NCI-H1694 treated with DMSO at 0.1 percent for 48 hours (cell line): ENCODE results near the gene DPH6.

ENCODE experiments used
- DNase-seq: peaks from one replicate; lab custom pipeline; 2025; lab: John Stamatoyannopoulos, UW

DPH6 gene

DNA sequence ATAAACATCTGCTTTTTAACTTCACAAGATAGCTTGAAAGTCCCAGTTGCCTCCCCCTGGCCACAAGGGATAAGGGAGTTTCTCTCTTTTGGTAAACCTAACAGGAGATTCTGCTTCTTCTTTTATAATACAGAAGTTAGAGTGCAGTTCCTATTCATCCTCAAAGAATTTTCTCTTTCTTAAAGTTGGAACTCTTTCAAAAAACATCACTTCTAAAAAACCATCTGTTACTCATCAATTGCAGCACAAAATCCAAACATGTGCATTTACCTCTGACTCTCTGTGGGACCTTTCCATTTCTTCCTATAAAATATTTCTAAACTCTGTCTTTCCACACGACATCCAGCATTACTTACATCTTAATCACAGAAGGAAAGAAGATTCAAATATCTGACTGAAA lies 5.1 kb downstream of the DPH6 start:
- no peak for DNase-seq

DNA sequence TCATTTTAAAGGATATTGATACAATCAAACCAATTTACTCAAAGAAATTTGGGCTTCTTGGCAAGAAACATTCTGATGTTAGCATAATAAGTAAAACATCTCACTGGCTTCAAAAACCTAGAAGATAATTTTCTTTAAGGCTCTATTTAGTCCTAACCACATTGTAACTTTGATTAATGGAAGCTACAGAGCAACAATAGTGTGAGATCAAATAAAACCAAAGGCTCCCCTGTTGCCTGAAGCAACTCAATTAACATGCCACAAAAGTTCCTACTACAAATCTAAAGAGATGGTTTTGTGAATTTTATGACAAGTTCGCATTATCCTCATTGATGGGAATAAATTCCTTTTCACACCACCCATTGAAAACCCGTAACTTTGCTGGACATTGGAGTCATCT lies 5.9 kb downstream of the DPH6 start:
- no peak for DNase-seq

DNA sequence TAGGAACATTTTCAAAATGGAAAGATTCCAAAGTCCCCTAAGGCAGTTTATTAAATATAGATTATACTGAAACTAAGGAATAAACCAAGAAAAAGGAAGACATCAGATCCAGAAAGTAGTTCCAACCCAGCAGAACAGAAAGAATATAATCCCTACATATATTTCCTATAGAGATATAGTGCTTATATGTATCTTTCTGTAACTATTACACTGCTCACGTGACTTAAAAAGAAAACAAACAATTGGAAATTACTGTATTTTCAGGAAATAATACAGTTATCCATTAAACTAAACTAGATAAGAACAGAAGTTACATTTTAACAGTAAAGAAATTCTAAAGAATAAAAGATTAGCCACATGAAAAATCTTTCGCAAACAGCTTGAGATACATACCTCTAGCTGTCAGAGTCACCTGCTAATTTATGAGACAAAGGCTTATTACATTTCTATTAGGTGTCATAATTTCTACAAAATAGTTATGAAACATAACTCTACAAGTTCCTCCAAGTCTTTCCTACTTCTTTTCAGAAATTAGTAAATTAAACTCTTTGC lies 10.5 kb downstream of the DPH6 start:
- no peak for DNase-seq

GRCh38 chr15:35533130-35534110 lies 12.5 kb downstream of the DPH6 start:
- no peak for DNase-seq

DNA sequence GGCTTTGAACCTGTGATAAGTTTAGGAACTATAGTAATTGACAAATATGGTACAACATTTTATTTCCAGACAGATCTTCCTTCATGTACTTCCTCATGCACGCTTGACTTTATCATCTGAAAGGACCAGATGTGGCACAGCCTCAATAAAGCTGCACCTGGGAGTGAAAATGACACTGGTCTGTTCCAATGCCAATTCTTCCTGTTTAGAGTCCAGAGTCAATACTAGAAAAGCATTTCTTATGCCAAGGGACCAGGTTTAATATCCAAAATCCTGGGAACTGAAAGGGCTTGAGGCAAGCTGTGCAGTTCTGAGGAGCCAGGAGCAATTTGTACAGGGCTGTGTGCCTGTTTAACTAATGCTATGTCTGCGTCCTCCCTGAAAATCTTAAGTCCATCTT lies 15.3 kb downstream of the DPH6 start:
- DNase-seq: no peak

DNA sequence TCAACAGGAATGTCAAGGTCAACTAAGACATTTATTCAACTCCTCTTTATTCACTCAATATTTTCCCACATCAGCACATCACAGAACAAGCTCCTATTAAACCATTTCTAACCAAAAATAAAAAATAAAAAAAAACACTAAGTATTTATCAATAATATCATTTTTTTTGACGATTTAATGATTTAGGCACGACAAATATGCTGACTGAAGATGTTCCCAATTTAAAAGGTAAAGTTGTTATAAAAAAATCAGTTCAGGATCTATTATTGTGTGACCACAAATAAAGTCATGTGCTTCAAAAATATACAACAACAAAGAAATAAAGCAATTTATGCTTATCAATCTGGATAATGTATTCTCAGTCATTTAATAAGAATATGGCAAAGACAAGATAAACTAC lies 16.2 kb downstream of the DPH6 start:
- DNase-seq: no peak

DNA sequence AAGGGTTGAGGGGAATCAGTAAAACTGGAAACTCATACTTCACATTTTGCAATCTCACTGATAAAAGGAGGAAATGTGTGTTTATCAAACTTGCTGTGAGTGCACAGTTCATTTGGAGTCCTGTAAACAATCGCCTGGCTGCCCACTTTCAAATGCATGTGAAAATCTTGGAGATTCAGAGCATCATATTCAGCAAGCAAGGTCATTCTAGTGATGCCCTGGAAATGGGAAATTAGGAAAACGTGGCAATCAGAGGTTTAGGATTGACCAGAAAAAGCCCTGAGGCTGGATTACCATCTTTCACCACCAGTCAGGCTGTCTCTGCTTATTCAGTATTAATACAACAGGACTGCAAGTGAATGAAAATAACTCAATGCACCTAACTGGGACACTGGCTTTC lies 23.9 kb downstream of the DPH6 start:
- no peak for DNase-seq

GRCh38 chr15:35519541-35520149 lies 26.3 kb downstream of the DPH6 start:
- peak; percentile 63 for DNase-seq

DNA sequence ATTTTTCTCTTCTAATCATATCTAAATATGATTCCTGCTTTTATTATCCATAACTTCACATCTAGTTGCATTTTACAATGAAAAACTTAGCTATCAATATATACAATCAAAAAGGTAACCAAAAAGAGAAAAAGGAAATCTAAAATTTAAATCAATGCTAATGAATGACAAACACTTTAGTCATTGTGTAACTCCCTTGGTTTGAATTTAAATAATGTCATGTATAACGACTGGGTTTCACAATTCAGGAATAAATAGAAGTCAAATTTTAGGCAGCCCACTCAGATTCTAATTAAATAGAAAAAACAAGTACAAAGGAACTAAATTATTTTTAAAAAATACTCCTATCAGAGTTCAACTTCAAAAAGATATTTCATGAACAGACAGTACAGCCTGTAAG lies 26.9 kb downstream of the DPH6 start:
- no peak for DNase-seq

DNA sequence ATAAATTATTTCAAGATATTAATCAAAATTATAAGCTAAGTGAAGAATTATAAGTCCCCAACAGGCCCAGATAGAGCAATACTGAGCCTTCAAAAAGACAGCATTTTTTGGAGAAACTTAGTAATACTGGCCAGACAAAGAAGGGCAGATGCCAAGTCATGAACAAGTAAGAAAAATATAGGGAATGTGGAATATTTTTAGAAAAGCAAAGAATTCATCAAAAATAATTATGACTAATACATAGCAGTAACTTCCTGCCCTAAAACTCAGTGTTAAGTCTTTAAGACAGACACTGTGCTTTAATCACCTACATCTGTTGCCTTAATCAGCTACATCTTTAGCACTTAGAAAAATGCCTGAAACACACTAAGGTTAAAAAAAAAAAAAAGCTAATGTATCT lies 31.2 kb downstream of the DPH6 start:
- DNase-seq: no peak

- no peak for DNase-seq
These were observed 37.9 kb downstream of the DPH6 start for GRCh38 chr15:35507932-35508638.

DNA sequence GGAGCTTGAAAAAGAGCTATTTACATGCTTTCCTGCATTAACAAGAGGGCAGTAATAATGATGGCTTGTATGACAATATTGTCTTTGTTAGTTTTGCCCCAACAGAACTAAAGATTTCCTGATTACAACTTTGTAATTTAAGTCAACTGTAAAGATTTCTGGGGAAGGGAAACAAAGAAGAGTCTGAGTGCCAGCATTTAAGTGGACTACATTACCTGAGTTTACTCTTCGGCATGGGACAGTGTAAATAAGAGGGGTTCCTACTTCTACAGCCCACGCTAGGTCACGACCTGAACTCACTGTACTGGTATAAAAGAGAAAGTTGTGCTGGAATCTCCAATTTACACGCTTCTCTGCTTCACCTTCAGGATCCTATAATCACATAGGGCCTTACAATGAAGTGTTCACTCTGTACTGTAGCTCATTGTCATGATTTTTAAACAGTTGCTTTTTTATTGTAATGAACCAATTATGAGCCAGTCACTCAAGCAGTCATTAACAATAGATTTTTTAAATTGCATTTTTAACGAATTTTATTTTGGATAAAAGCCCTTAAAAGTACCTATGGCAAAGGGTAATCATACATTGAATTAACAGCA lies 39.6 kb downstream of the DPH6 start:
- no peak for DNase-seq

DNA sequence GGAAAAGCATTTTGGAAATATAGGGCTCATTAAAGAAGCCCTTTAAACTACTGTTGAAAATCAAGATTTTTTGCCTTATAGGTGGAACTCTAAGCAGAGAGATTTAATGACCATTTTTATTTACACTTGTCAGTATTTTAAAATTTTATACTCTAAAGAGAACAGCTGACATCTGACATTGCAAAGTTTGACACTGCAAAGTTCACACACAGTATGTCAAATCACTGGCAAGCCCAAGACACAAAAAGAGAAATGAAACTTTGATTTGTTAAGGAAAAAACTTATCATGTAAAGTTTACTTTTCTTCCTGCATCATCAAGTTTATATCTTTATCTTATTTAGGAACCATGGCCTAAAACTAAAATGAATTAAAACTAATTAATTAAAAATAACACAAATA lies 40.2 kb downstream of the DPH6 start:
- no peak for DNase-seq

- no peak for DNase-seq
These were observed 40.8 kb downstream of the DPH6 start for GRCh38 chr15:35505141-35505540.

- no peak for DNase-seq
These were observed 46.2 kb downstream of the DPH6 start for GRCh38 chr15:35499723-35500122.

DNA sequence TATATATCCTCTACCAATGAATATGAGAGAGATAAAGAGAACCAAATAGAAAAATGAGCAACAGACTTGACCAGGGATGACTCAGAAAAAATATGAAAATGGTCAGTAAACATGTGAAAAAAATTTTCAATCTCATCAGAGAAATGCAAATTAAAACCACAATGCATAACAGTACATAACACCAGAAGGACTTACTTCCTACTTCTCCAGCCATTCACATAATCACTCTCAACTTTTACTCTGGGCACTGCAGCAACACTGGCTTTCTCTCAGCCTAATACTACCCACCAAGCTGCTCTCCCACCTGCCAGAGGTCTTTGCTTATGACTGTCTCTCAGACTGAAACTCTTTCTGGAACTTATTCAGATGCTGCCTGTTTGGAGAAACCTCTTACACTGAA lies 49.4 kb downstream of the DPH6 start:
- no peak for DNase-seq

DNA sequence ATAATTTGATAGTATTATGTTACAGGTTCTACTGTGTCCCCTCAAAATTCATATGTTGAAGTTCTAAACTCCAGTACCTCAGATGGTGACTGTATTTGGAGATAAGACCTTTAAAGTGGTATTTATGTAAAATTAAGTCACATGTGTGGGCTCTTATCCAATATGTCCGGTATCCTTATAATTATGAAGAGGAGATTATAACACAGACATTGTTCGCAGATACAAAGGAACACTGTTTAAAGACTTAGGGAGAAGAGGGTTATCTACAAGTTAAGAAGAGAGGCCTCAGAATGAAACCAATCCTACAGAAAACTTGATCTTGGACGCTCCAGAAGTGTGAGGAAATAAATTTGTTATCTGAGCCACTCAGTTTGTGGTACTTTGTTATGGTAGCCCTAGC lies 50.9 kb downstream of the DPH6 start:
- DNase-seq: no peak

- DNase-seq: no peak
These were observed 54.0 kb downstream of the DPH6 start for GRCh38 chr15:35491999-35492398.

- no peak for DNase-seq
These were observed 54.8 kb downstream of the DPH6 start for GRCh38 chr15:35491173-35491572.

DNA sequence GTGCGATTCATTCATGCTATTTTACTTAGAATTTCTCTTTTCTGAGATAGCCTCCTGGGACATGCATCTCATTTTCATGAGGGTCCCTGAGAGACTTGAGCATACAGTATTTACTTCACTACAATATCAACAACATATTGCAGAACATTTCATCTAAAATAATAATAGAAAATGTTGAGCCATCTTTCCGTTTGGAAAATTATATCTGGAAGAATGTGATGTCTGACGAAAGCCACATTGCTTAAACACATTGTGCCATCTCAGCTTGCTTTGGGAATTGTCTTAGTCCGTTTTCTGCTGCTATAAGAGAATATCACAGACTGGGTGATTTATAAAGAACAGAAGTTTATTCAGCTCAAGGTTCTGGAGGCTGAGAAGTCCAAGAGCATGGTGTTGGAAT lies 55.5 kb downstream of the DPH6 start:
- no peak for DNase-seq

- DNase-seq: no peak
These were observed 58.5 kb downstream of the DPH6 start for GRCh38 chr15:35487417-35487816.

- DNase-seq: no peak
These were observed 59.7 kb downstream of the DPH6 start for GRCh38 chr15:35486296-35486695.
